Activated CD4-positive, alpha-beta T cell treated with anti-CD3 and anti-CD28 coated beads, Interleukin-2, amount 50 U/mL, for 48 hours (primary cell): ENCODE results near the gene TNS3.

Experiments
- DNase-seq, 2 experiments: peaks; one replicate each; pipeline ENCODE4 v3.0.0-alpha.2; 2020

Gene TNS3

DNA sequence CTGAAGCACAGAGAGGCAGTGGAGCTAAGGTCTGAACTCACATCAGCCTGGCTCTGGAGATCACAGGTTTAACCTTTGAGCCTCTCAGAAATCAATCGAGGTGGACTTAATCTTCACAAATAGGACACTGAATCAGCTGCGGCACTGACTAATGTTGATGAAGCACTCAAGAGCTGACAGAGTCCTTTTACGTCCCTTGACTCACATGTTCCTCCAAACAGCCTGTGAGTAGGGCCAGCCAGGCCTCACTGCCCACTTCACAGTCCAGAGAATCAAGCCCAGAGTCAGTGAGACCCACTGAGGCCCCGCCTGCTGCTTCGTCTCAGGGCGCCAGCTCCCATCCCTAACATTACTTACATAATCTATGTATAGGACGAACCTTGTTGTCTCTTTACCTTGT is 63.1 kb downstream of the TNS3 start:
- DNase-seq, result no peak

DNA sequence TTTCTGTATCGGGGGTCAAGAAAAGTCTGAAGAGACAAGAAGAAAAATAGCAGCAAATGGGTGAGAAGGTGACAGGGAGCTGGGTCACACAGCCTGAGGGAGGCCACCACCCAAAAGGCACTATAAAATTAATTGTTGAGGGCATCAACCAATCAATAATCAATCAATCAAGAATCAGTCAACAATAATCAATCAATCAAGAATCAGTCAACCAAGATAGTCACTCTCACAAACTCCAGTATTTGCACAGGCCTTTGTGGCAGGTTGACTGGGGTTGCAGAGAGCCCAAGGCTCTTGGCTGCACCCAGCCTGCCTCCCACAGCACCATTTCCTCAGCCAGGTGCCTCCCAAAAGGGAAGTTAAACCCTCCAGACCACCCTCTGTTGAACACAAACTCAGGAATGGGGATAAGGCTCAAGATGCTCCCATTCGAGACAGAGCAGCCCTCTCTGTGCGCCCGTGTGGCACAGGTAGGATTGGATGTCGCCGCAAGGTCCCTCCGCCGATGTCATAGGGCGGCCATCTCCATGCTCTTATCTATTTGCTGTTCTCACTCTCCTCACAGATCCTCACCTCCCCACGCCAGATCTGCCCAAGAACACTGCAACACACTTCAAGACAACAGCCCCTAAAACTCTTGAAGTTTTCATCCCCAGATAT is 64.0 kb downstream of the TNS3 start:
- no peak for DNase-seq

DNA sequence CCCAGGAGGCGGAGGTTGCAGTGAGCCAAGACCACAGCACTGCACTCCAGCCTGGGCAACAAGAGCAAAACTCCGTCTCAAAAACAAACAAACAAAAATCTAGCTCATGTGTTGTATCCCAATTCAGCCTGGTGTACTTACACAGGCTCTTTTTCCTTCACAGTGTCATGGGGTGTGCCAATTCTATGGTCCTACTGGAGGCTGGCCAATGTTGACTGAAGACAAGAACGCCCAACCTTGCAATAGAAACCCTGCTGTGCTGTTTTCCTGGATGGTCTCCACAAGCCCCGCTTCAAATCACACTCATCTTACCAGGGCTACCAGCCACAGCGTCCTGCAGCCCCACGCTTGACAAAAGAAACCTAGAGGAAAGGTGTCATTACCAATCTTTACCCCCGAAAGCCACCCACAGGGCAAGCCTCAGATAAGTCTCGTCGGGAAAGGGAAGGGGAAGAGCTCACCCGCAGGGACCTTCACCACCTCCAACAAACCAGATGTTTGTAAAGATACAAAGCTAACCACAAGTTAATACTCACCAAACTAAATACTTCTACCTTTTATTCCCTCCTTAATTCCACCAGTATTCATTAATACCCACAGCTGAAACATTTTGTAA is 64.8 kb downstream of the TNS3 start:
- no peak for DNase-seq

DNA sequence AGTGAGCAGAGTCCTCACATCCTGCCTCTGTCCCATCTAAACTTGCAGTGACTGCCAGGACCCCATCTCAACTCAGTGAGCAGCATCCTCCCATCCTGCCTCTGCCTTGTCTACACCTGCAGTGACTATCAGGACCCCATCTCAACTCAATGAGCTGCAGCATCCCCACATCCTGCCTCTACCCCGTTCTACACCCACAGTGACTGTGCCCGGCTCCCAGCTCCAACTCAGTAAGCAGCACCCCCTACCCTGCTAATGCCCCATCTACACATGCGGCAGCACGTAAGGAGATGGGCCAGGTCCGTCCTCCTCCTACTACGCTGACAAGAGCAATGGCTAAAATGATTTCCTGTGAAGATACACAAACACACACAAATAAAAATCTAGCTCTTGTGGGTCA is 65.5 kb downstream of the TNS3 start:
- no peak for DNase-seq

- DNase-seq, result no peak
Observed at GRCh38 chr7:47515305-47515834, 66.5 kb downstream of the TNS3 start.

DNA sequence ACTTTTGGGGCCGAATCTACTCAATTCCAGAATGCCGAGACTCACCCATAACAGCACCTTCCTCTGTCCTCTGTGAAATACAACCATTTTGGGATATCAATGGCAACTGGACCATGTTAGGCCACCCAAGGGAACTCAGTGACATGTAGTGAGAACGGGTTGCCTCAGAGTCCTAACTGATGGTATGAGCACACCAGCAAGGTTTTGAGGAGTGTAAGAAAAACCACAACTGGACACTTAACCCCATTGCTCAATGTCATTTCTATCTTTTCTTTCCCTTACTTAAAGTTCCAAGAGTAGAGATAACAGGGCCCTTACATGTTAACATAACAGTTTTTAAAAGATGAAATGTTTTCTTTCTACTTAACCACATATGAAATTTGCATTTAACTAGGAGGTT is 67.1 kb downstream of the TNS3 start:
- no peak for DNase-seq

GRCh38 chr7:47514367-47514766 is 67.5 kb downstream of the TNS3 start:
- DNase-seq, result no peak

DNA sequence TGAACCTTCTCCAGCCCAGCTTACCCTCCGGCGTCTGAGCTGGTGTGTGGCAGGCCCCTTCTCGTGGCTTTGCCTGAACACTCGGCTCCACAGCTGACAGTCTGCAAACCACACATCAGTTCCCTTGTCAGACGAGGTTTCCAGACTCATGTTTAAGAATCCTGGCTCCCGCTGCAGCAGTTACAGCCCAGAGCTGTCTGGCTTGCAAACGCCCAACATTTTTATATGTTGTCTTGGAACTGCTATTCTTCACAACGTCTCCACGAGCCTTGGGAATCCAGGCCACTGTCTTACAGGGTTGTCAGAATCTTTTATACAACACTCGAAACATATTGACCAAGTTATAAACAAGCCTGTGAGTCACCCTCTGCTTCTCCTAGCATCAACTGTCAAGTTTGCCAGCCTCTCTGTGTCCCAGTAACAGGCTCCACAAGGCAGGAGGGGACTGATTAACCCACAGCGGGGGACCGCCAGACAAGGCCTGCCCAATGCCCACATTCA is 68.1 kb downstream of the TNS3 start:
- DNase-seq, result no peak

GRCh38 chr7:47512481-47513176 is 69.3 kb downstream of the TNS3 start:
- DNase-seq, result no peak

DNA sequence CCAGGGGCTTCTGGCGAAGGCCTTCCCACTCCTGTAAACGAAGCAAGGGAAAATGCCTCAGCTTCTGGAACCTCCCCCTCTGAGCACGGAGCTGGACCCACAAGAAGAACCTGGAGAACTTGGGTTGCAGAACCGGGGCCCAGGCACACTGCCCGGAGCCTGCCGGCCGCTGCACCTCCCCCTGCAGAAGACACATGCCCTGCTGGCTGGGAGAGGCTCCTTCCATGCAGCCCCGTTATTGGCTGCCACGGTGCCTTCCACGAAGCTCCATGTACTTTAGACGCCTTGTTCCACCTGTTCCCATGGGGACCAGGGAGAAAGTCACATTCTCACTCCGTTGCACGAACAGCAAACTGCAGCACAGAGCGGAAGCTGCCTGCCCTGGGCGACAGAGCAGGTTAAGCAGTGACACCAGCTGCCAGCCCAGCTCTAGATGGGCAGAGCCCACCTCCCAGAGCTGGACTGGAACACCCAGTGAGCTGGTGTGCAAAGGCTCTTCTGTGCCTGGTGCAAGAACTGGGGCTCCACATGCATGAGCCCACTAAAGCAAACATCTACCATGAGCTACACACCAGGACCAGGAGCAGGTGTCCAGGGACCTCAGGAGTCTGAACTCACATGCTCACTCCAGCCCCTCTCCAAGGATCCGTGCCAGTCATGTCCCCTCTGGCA is 70.1 kb downstream of the TNS3 start:
- no peak for DNase-seq

GRCh38 chr7:47510786-47511185 is 71.1 kb downstream of the TNS3 start:
- no peak for DNase-seq

GRCh38 chr7:47510192-47510591 is 71.7 kb downstream of the TNS3 start:
- no peak for DNase-seq

GRCh38 chr7:47509571-47509970 is 72.3 kb downstream of the TNS3 start:
- DNase-seq, result no peak

DNA sequence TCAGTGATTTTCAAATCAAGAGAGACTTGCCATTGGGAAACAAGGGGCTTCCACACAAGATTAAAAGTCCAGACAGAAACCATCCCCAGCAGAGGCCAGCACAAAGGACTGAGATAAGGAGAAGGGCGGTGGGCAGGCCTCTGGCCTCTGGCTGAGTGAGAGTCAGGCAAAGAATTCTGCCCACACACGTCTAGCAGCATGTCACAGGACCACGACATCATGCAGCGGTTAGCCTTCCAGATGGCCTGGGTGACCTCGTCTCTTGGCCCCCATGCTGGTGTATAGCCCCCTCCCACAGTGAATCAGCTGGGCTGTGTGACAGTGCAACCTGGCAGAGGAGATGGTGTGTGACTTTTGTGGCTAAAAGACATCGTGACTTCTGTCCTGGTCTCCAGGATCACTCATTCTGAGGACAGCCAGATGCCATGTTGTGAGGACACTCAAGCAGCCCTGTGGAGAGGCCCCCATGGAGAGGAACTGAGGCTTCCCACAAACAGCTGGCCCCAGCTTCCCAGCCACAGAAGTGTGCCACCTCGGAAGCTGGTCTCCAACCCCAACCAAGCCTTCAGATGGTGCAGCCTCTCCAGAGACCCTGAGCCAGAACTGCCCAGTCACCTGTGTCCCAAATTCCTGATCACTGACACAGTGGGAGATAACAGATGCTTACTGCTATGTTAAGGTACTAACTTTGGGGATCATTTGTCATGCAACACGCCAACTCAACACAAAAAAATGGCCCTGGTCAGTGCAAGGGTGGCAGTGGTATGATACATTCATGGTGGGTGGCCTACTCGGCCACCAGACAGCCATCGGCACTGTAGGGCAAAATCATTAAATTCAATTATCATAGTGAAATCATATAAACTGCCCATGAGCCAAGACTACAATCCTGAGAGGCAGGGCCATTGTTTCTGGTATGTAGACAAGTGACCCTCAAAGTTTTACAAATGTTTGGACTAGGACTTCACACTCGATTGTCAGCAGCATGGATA is 73.2 kb downstream of the TNS3 start:
- DNase-seq, result no peak

GRCh38 chr7:47507522-47507921 is 74.4 kb downstream of the TNS3 start:
- no peak for DNase-seq

GRCh38 chr7:47506382-47507339 is 75.2 kb downstream of the TNS3 start:
- DNase-seq, result no peak

GRCh38 chr7:47505312-47506007 is 76.5 kb downstream of the TNS3 start:
- DNase-seq, result no peak

- DNase-seq, result no peak
Observed at GRCh38 chr7:47504551-47505311, 77.2 kb downstream of the TNS3 start.

DNA sequence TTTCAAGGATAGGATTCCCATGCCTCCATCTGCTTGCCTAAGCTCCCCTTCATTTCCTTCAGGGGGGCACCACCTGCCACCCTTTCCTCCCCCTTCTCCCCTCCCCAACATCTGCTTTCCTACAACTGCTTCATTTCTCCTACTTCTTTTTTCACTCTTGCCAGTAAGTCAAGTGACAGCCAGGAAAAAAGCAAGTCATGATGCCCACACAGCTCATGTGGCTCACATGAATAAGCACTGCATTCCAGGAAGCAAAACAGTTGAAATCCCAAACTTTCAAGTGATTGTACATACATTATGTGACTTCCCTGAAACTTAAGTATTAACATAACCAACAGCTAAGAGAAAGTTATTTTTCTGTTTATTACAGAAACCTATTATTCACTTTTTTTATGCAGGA is 78.6 kb downstream of the TNS3 start:
- no peak for DNase-seq
